GM12873 (cell line): ENCODE data around the gene PLEKHH1.

Experiments
- CTCF ChIP-seq: IDR thresholded peaks from 2 replicates; pipeline ENCODE4 v1.5.1; 2012; ENCODE audit warnings: low read depth, mild to moderate bottlenecking, moderate library complexity, low read length, control low read depth; ENCODE audit not compliant: insufficient read depth; ENCODE audit errors: missing control alignments

PLEKHH1 gene

GRCh38 chr14:67577909-67578749 is 45.0 kb downstream of the PLEKHH1 start:
- no peak for TF ChIP-seq CTCF

GRCh38 chr14:67579040-67579439 is 46.0 kb downstream of the PLEKHH1 start:
- no peak for TF ChIP-seq CTCF

GRCh38 chr14:67579636-67580035 is 46.5 kb downstream of the PLEKHH1 start:
- TF ChIP-seq CTCF = no peak

GRCh38 chr14:67580336-67581171 is 47.5 kb downstream of the PLEKHH1 start:
- no peak for TF ChIP-seq CTCF

- no peak for TF ChIP-seq CTCF
Measured at GRCh38 chr14:67581643-67582042, 48.6 kb downstream of the PLEKHH1 start.

- no peak for TF ChIP-seq CTCF
Measured at GRCh38 chr14:67582061-67582460, 49.0 kb downstream of the PLEKHH1 start.
